ENCODE measurements around the gene ZNF160.

ZNF160 gene

GRCh38 chr19:53057904-53058580, 45.2 kb downstream of the ZNF160 start:
- no peaks in the 10 kb centered on the region for H3K9me2 ChIP-seq (replicated peaks; ENCODE audit: control insufficient read depth, low read length)
- no peaks in the 10 kb centered on the region for H4K20me1 ChIP-seq (ENCODE audit: control insufficient read depth, insufficient read depth, low read depth, low read length)
- H3K27me3 ChIP-seq (ENCODE audit: control insufficient read depth, low read length): no peaks in the 10 kb centered on the region
- no peak overlapping the region for H3K27ac ChIP-seq (ENCODE audit: low read depth, low read length)
- no peaks in the 10 kb centered on the region for H3K36me3 ChIP-seq (ENCODE audit: control insufficient read depth, low read length)
- H3K4me1 ChIP-seq (ENCODE audit: control insufficient read depth, low read length): no peaks in the 10 kb centered on the region
- H3K4me2 ChIP-seq (ENCODE audit: low read length): no peak overlapping the region
- peaks cover 11% of the 10 kb centered on the region for H3K9me3 ChIP-seq (ENCODE audit: control insufficient read depth, insufficient read depth, low read length)
- no peaks in the 10 kb centered on the region for H3F3A ChIP-seq (ENCODE audit: control insufficient read depth, insufficient read depth)
- no peak overlapping the region for H3K4me3 ChIP-seq (ENCODE audit: low read length)
- no peaks in the 10 kb centered on the region for H3K79me2 ChIP-seq (ENCODE audit: control insufficient read depth, low read length)
- TF ChIP-seq CTCF (IDR thresholded peaks at IDR 0.05; ENCODE audit: low read depth, low read length, poor library complexity, severe bottlenecking): no peak
- TF ChIP-seq EZH2phosphoT487 (IDR thresholded peaks at IDR 0.05; ENCODE audit: borderline replicate concordance, low read length): no peak

GRCh38 chr19:53055117-53055516, 48.1 kb downstream of the ZNF160 start:
- Histone ChIP-seq H3K79me2 (ENCODE audit: control insufficient read depth, low read length) (no peaks in the 10 kb centered on the region), H3K27me3 (ENCODE audit: control insufficient read depth, low read length) (no peaks in the 10 kb centered on the region), H3K9me3 (ENCODE audit: control insufficient read depth, insufficient read depth, low read length) (peaks cover 7% of the 10 kb centered on the region), H3K4me3 (ENCODE audit: low read length) (no peak overlapping the region), H3K4me1 (ENCODE audit: control insufficient read depth, low read length) (no peaks in the 10 kb centered on the region), H3F3A (ENCODE audit: control insufficient read depth, insufficient read depth) (no peaks in the 10 kb centered on the region), H4K20me1 (ENCODE audit: control insufficient read depth, insufficient read depth, low read depth, low read length) (no peaks in the 10 kb centered on the region), H3K9me2 (replicated peaks; ENCODE audit: control insufficient read depth, low read length) (no peaks in the 10 kb centered on the region), H3K36me3 (ENCODE audit: control insufficient read depth, low read length) (no peaks in the 10 kb centered on the region), H3K27ac (ENCODE audit: low read depth, low read length) (no peak overlapping the region), H3K4me2 (ENCODE audit: low read length) (no peak overlapping the region)
- TF ChIP-seq EZH2phosphoT487 (IDR thresholded peaks at IDR 0.05; ENCODE audit: borderline replicate concordance, low read length) (no peak), CTCF (IDR thresholded peaks at IDR 0.05; ENCODE audit: low read depth, low read length, poor library complexity, severe bottlenecking) (no peak)

- TF ChIP-seq CTCF (IDR thresholded peaks at IDR 0.05; ENCODE audit: low read depth, low read length, poor library complexity, severe bottlenecking): no peak
- no peak for TF ChIP-seq EZH2phosphoT487 (IDR thresholded peaks at IDR 0.05; ENCODE audit: borderline replicate concordance, low read length)
- Histone ChIP-seq H3K79me2 (ENCODE audit: control insufficient read depth, low read length) (no peaks in the 10 kb centered on the region), H3K4me1 (ENCODE audit: control insufficient read depth, low read length) (no peaks in the 10 kb centered on the region), H4K20me1 (ENCODE audit: control insufficient read depth, insufficient read depth, low read depth, low read length) (no peaks in the 10 kb centered on the region), H3K27me3 (ENCODE audit: control insufficient read depth, low read length) (no peaks in the 10 kb centered on the region), H3K9me2 (replicated peaks; ENCODE audit: control insufficient read depth, low read length) (no peaks in the 10 kb centered on the region), H3K9me3 (ENCODE audit: control insufficient read depth, insufficient read depth, low read length) (peaks cover 8% of the 10 kb centered on the region; the same call in 1 of the 2 replicates), H3F3A (ENCODE audit: control insufficient read depth, insufficient read depth) (no peaks in the 10 kb centered on the region), H3K27ac (ENCODE audit: low read depth, low read length) (no peak overlapping the region), H3K4me3 (ENCODE audit: low read length) (no peak overlapping the region), H3K4me2 (ENCODE audit: low read length) (no peak overlapping the region), H3K36me3 (ENCODE audit: control insufficient read depth, low read length) (no peaks in the 10 kb centered on the region)
Observed at GRCh38 chr19:53047379-53047778, 55.8 kb downstream of the ZNF160 start.

All from DOHH2 (cell line).